Right forelimb (tissue), 1 donor: ENCODE data around the gene BTBD9.

Experiments
- DNase-seq: peaks from one replicate; pipeline ENCODE4 v3.0.0-alpha.2; 2018

BTBD9 gene

DNA sequence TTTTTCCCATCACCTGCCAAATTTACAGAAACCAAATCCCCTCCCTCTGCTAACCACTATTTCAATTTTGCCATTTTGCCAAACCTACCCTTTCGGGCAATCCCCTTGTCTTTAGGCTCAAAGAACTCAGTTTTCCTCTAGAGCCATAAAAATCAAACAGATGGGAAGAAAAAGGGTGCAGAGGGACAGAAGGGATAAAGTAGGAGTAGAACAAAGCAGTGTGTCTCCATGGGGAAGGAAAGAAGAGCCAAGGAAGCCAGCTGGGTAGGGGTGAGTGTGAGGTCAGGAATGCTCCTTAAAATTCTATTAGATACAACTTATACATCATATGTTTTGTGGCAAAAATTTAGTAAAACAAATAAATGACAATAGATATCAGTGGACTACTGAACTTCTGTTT is 316.5 kb downstream of the BTBD9 start:
- no peak for DNase-seq

DNA sequence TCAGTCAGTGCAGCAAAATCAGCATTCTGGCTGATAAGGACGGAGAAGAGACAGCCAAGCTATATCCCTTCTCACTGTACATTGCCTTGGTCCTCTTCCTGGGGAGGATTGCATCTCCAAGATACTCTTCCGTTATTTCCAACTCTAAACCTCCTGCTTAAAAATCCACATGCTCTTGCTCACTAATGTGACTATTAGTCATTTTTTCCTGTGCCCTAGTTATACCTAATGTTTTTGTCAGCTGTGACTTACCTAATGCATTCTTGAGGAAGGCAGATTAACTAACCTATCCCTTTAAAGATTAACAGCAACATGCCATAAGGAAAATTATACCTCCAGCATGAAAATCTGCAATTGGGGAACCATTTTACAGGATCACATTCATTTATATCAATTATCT is 317.6 kb downstream of the BTBD9 start:
- no peak for DNase-seq

DNA sequence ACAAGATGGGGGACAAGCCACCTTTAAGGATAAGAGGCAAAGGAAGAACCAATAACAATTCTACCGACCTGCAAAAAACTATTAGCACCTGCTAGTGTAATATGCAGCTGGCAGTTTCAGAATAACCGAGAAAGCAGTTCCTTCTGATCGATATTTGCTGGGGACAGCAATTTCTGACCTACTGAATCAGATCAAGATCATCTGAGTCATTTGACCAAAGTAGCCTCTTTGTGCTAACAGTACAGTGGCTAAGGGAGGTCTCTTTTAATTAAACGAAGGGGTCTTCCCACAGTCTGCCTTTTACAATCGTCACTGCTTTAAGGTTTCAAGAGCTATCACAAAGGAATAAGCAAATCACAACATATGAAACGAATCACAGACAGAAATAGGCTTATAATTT is 318.9 kb downstream of the BTBD9 start:
- DNase-seq, result no peak

DNA sequence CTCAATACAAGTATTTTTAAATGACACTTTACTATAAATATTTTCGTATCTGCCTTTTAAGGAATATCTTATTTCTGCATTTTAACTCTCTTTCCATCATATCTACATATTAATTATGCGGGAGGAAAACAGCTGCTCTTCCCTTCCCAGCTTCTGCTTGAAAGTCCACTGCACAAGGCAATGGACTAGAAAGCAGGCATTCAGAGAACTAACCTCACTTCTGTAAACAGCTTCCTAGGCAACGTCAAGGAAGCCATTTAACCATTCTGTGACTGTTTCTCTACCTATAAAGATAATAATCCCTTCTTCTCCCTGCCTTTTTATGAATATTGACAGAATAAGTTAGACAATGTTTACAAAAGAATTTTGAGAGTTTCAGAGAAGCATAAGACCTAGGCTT is 319.4 kb downstream of the BTBD9 start:
- DNase-seq, result no peak

DNA sequence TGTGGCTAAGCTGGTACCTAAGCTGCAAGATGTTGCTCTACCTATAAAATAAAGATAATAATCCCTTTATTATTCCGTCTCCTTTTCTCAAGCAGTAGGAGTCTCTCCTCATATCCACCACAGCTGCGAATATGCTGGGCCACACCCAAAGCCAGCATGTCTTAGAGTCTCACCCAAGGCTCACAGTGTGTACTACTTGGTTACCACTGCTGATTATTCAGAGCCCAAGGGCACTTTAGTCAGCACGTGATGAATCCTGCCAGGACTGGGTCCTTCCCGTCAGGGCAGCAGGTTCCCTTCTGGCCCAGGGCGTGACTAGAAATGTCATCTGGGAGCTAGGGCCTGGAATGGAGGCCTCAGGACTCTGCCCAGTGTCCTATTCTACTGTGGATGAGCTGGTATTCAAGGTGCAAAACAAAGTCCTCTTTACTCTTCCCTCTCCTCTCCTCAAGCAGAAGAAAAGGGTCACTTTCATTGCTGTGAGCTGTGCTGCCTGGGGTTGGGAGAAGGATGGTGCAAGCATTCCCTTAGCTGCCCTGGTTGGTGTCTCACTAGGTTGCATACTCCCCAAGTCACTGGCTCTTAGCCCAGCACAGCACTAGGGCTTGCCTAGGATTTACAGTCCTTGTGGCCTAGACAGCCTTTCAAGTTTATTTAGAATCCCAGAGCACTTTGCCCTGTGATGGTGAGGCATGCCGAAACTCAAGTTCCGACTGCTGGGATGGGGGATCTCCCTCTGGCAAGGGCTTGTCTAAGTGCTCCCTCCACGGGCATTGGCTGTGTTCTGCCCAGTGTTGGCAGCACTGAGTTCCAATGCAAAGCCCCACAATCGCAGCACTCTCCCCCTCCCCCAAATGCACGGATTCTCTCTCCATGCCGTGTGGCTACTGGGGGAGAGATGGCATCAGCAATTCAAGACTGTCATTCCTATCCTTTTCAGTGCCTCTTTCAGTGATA is 320.2 kb downstream of the BTBD9 start:
- no peak for DNase-seq

DNA sequence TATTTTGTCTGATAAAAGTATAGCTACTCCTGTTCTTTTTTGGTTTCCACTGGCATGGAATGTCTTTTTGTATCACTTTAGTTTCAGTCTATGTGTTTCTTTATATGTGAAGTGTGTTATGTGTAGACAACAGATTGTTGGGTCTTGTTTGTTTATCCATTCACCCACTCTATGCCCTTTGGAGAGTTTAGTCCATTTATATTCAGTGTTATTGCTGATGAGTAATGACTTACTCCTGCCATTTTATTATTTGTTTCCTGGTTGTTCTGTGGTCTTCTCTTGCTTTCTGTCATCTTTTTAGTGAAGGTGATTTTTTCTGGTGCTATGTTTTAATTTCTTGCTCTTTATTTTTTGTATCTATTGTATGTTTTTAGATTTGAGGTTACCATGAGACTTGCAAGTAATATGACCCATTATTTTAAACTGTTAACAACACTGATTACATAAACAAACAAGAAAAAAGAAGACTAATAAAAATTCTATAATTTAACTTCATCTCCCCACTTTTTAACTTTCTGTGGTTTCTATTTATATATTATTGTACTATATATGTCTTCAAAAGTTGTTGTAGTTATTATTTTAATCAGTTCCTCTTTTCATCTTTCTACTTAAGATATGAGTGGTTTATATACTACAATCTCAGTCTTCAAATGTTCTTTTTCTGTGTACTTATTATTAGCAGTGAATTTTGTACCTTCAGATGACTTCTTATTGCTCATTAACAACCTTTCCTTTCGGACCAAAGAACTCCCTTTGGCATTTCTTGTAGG is 323.4 kb downstream of the BTBD9 start:
- no peak for DNase-seq

DNA sequence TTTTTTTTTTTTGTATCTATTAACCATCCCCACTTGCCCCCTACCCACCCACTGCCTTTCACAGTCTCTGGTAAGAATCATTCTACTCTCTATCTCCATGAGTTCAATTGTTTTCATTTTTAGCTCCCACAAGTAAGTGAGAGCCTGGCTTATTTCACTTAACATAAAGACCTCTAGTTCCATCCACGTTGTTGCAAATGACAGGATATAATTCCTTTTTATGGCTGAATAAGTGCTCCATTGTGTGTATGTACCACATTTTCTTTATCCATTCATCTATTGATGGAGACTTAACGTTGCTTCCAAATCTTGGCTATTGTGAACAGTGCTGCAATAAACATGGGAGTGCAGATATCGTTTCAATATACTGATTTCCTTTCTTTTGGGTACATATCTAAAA is 328.5 kb downstream of the BTBD9 start:
- DNase-seq, result no peak

DNA sequence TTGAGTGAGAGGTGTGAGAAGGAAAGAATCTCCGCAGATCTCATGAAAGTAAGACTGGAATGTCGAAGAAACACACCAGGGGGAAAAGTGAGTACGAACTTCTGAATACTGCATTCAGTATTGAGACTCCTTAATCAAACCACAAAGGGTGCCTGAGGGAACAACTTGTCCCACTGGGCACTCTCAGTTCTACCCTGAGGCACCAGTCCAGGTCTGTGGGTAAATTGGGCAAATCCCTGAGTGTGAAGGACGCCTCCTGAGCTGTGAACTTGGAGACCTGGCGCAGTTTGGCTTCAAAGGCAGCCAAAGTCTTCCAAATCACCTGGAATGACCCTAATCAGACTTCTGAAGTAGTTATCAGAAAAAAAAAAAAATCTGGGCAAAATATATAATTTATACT is 329.7 kb downstream of the BTBD9 start:
- no peak for DNase-seq

DNA sequence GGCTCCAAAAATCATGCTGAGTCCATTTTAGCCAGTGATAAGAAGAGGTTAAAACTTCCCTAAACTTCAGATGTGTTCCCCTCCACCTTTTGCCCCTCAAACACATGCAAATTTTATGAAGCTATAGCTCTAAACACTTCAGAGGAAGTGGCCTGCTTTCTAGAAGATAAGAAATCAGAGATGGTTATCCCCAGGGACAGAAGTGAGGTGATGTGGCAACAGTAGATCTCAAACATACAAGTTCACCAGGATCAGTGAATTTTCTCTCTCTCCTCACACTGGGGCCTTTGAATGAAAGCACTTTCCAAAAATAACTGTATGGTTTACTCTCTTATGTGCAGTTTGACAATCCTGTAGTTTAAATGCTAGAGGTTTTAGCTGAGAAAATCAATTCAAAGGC is 332.0 kb downstream of the BTBD9 start:
- DNase-seq, result no peak

DNA sequence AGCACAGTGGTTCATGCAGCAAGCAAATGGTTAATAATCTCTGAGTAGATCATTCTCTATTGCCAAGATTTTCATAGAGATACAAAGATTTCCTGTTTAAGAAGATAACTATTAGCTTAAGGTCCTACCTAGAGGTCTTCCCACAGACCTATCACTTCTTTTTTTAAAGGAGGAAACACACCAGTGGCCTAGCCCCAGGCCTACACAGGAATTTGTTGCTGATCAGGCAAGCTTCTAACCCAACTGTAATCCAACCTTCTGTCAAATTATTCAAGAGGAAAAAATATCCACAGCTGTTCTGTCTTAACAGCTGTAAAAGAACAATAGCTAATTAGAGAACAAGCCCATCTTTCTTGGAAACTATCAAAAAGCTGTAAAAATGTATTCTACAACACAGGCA is 332.8 kb downstream of the BTBD9 start:
- no peak for DNase-seq

DNA sequence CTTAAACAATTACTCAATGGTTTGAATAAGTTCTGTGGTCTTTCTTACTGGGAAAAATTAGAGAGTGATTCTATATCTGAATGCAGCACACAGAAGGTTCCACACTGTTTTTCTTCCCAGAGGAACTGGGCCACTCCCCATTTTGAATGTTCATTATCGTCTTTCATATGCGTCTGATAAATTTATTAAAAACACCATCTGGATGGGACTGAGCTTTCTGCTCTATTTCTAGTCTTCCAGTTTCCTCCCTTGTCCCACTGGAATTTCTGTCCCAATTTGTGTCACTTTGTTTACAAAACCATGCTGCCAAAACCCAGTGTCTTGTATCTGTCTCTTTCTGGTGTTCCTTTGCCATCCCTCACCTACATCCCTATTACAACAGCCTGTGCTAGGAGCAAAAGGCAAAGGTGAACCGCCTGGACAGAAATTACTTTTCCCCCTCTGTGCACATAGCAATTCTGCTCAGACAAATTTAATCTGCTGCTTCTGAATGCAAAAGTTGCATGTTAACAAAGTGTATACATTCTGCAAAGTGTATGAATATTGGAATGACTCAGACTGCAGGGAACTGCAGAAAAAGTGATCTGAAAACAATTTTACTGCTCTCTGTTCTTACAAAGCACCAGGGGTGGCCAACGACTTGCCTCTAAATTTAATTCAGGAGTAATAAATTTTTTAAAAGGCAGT is 333.6 kb downstream of the BTBD9 start:
- no peak for DNase-seq

DNA sequence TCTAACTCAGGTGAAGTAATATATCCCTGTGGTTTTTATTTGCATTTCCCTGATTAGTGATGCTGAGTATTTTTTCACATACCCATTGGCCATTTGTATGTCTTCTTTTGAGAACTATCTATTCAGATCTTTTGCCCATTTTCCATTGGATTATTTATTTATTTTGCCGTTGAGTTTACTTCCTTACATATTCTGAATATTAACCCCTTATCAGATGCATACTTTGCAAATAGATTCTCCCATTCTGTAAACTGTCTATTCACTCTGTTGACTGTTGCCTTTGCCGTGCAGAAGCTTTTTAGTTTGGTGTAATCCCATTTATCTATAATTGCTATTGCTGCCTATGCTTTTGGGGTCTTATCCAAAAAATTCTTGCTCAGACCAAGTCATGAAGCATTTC is 336.9 kb downstream of the BTBD9 start:
- no peak for DNase-seq

DNA sequence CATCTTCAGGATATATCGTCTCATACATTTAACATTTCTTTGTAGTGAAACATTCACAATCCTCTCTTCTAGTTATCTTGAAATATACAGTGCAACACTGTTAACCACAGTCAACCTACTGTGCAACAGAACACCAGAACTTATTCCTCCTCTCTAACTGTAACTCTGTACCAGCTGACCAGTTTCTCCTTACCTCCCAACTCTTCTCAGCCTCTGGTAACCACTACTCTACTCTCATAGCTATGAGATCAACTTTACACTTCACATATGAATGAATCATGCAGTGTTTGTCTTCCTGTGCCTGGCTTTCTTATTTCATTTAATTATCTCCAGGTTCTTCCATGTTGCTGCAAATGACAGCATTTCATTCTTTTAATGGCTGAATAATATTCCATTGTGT is 337.6 kb downstream of the BTBD9 start:
- DNase-seq, result no peak

DNA sequence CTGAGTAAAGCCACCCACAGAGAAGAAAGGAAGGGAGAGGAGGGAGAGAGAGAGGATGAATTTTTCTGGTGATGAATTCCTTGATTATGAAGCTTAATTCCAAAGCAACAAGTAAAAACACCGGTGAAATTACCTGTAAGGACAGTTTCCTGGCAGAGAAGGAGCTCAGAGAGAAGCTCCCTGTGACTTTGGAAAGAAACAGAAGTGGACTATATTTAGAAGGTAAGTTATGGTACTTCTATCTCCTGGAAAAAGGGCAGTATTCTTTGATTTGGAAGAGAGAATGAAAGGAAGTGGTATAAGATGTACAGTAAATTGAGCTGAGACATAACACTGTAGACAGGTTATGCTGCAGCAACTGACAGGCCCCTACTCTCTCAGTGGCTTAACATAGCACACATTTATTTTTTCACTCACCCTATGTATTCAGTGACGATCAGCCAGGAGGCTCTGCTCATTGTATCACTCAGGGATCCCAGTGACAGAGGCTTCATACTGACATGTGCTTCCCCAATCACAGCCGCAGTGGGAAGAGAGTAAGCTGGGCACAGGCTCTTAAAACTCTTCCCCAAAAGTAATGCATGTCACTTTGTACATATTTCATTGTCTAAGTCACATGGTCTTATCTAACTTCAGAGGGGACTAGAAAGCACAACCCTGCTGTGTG is 349.5 kb downstream of the BTBD9 start:
- DNase-seq, result no peak

DNA sequence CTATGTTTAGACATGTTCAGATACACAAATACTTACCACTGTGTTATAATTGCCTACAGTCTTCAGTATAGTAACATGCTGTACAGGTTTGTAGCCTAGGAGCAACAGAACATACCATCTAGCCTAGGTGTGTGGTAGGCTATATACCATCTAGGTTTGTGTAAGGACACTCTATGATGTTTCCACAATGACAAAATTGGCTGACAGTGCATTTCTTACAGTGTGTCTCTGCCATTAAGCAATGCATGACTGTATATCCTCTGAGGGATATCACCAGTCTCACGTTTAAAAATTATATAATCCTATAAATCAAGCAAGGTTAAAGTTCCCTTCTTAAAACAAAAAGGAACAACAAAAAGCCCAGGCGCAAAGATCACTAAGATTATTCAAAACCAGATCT is 352.2 kb downstream of the BTBD9 start:
- no peak for DNase-seq

DNA sequence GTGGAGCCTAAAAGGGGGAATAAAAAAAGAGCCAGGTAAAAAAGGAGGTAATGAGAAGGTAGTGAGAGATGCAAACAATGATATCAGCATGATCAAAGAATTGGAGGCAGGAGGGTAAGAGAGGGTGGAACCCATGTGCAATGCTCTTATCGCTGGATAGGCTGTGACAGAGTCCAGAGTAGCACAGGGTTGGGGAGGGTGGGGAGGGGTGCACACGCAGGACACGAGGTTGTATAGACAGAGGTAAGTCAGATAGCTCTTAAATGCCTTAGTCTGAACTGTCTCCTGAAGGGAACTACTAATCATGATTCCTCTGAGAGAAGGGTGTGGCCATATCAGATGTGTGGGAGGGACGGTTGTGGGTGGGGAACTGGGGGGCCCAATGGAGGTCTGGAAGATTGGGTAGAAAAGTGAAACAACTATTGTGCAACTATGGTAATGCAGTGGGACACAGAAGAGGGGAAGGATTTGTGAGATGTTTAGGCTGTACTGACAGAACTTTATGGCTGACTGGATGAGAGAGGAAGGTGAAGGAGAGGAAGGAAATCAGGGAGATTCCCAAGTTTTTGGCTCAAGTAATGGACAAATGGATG is 354.8 kb downstream of the BTBD9 start:
- DNase-seq, result no peak

DNA sequence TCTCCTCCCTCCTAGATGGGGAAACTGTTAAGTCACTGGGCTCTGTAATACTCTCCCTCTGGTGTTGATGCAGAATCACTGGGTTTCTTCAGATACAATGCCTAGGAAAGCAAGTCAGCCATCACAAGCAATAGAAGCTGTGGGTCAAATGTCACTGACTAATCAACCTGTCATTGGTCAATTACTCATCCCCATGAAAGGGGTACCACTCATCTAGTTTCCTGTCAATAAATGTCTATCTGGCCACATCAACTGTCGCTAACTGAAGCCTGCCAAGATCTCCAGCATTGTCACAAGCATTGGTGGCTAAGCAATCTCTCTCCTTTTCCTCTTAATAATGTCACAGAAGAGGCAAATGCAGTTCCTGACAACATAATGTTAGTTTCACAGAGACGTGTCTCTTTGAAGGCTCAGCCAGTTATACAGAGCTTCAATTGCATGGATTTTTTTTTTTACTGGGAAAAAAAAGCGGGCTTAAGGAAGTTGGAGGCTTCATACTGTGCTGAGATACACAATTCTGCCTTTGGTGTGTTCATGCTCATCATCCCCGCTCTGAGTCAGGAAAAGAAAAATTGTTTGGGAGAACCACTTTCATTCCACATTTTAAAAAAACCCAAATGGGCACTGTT is 355.9 kb downstream of the BTBD9 start:
- no peak for DNase-seq

DNA sequence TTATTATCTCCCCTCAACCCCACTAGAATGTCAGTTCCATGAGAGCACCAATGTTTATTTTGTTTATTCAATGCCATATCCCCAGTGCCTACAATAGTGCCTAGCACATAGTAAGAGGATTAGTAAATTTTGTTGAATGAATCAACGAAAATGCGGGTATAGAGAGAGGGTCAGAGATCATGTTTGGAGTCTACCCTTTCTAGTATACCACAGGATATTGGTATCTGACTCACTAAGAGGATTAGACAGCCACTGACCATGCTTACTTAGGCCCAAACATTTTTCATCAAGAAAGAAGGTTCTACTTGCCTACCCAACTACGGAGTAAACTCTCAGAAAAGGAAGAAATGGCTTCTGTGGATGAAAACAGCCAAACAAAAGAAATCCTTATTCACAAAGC is 356.8 kb downstream of the BTBD9 start:
- DNase-seq, result no peak

DNA sequence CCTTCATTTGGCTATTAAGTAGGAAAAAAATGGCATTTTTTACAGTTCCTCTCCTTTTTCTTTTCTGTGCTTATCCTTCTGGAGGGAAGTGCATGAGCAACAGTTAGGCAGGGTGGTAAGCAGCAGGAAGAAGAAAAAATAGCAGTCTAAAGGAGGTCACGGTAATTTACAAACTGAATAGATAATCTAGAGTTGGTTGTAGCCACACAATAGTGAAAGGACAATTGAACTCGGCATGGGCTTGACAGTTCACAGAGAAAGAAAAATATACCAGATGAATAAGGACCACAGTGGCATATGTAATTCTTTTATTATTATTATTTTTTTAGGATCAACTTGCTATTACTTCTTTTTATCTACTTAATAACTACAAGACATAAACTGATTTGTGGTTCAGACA is 358.6 kb downstream of the BTBD9 start:
- no peak for DNase-seq

DNA sequence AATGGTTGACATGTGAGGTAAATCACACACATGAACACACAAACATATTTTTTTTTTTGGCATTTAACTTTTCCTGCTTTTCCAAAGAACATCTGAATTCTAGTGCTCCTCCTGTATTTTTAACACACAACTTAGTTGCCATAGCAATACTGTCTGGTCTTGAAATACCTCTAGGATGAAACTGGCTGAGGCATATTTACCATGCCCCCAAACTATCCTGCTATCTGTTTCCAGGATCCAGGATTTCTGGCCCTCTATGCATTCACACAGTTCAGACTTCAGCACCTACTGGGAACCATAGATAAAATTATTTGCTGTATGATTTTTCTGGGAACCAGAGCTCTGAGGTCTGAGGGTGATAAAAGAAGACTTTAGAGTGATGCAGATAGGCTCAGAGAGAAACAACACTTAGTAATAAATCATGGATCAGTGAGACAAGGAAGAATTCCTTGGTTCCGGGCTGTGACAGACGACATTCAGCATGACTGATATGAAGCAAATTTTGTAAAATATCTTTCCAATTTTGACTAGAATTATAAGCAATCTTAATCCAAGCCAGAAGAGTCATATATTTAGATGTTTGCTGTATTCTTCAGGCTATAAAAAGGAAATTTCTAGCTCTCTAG is 359.7 kb downstream of the BTBD9 start:
- DNase-seq, result no peak

DNA sequence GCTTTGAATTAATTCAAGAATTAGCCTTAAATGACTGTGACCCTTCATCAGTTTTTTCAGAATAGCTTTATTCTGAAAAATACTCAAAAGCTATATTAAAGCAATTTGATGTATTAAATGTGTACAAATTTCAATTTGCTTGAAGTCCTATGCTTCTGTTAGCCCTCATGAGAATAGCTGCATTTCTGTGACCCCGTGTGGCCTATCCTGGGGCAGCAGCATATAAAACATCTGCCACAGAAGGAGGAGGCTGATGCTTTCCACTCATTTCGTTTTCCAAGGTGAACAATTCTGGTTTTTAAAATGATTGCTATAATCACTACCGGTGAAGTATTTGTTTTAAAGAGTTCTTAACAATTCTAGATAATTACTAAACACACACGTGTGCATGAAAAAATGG is 360.3 kb downstream of the BTBD9 start:
- no peak for DNase-seq

DNA sequence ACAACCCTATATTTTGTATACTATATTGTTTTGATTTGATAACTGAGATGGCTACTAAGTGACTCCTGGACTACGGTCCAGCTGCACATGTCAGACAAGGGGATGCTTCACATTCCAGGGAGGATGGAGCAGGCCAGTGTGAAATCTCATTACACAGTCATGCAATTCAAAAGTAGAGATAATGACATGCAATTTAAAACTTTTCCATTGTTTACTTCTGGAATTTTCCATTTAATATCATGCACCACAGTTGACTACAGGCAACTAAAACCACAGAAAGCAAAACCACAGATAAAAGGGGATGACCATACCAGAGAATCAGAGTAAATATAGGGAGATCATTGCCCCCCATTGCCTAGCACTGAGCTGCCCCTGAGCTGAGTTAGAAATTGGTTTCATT is 366.4 kb downstream of the BTBD9 start:
- no peak for DNase-seq
